NB4 (cell line): Measurements from ENCODE around the gene SH3GL1.

Source experiments
- CTCF ChIP-seq: IDR thresholded peaks from one replicate; pipeline ENCODE4 v1.5.1; 2012; ENCODE audit warnings: low read depth, low read length
- MAX ChIP-seq: IDR thresholded peaks from 2 replicates; pipeline ENCODE4 v1.6.1; 2011; ENCODE audit warnings: low read depth, low read length
- MYC ChIP-seq: IDR thresholded peaks from 2 replicates; pipeline ENCODE4 v1.6.1; 2011; ENCODE audit warnings: low read depth, low read length
- POLR2A ChIP-seq: IDR thresholded peaks from 2 replicates; pipeline ENCODE4 v1.6.1; 2011; ENCODE audit warnings: mild to moderate bottlenecking; ENCODE audit not compliant: insufficient read length; ENCODE audit errors: extremely low read depth

DNA sequence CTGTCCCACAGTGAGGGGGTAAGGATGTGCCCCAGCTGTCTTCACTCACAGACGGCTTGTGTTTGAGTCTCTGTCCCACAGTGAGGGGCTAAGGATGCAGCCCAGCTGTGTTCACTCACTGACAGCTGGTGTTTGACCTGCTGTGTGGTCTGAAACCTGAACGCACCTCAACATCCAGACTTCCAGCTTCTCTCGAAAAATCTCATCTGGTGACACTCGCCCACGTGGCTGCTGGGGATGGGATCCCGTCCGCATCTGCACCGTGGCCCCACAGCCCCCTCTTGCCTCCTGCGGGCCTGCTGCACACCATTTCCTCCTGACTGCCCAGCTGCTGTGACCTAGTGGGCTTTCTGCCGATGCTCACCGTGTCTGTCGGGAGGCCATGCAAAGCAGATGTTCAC, 29.4 kb upstream of the SH3GL1 start:
- TF ChIP-seq CTCF, result no peak
- TF ChIP-seq MYC, result no peak
- no peak for TF ChIP-seq POLR2A
- no peak for TF ChIP-seq MAX
